ENCODE results near the gene S1PR1.

GRCh38 chr1:101221945-101222429 lies 14.8 kb upstream of the S1PR1 start:
- TF ChIP-seq TCF12 (IDR thresholded peaks at IDR 0.05; ENCODE audit: low read depth) (no peak), REST (IDR thresholded peaks at IDR 0.05; ENCODE audit: low read depth) (no peak), CEBPB (IDR thresholded peaks at IDR 0.05) (no peak), TAF1 (IDR thresholded peaks at IDR 0.05; ENCODE audit: low read depth) (no peak), FOXM1 (IDR thresholded peaks at IDR 0.05; ENCODE audit: borderline replicate concordance, low read depth) (no peak)
